Measurements from ENCODE around the gene NR3C2. TPM values are rescaled to one million over a fixed set of nuclear protein-coding genes. Genes with fewer than 3 reads are reported as not detected.

The NR3C2 gene
- total and polyA plus RNA-seq, 4 donors, result 2.8 to 43.9 (median 11.5) TPM

DNA sequence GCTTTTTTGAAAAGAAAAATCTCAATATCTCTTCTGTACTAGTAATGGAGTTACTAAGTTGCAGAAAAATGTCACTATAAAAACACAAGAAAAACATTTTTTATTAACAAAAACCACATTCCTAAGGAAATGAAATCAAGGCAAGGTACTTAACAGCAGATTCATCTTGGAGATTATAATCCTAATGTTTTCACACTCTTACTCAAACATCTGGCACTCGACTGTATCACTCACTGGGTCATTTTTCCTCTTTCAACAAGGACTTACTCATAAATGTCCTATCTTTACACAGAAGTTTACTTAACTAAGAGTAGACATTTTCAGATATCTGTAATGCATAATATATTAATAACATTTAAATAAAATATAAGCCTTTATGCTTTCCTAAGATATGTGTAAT, 216.6 kb downstream of the NR3C2 start:
- no peak overlapping the region for H3K9ac ChIP-seq (ENCODE audit: insufficient read depth in 1 of 2, low read length in 2 of 2)
- ATAC-seq (ENCODE audit: insufficient read depth, low FRiP score) (no peak), DNase-seq (no peak)
- H3K36me3 ChIP-seq (ENCODE audit: control insufficient read depth in 4 of 4, insufficient read depth in 4 of 4, low read length in 4 of 4), result peaks cover 0 to 2% (median 0%) of the 10 kb centered on the region in 4 donors
- H3K27me3 ChIP-seq (ENCODE audit: control insufficient read depth in 3 of 3, insufficient read depth in 3 of 3, low read length in 2 of 3), result no peaks in the 10 kb centered on the region
- H3K9me3 ChIP-seq (ENCODE audit: control insufficient read depth in 4 of 4, insufficient read depth in 3 of 4, low read length in 3 of 4), result no peaks in the 10 kb centered on the region
- WGBS, 2 donors, result 62 to 81% methylated on average over 1 of the region's 1 CpG
- no peak overlapping the region for H3K4me3 ChIP-seq
- peaks cover 0 to 21% (median 0%) of the 10 kb centered on the region in 5 donors for H3K4me1 ChIP-seq (ENCODE audit: control insufficient read depth in 5 of 5, insufficient read depth in 5 of 5, low read length in 5 of 5)
- TF ChIP-seq, protein P1, sequence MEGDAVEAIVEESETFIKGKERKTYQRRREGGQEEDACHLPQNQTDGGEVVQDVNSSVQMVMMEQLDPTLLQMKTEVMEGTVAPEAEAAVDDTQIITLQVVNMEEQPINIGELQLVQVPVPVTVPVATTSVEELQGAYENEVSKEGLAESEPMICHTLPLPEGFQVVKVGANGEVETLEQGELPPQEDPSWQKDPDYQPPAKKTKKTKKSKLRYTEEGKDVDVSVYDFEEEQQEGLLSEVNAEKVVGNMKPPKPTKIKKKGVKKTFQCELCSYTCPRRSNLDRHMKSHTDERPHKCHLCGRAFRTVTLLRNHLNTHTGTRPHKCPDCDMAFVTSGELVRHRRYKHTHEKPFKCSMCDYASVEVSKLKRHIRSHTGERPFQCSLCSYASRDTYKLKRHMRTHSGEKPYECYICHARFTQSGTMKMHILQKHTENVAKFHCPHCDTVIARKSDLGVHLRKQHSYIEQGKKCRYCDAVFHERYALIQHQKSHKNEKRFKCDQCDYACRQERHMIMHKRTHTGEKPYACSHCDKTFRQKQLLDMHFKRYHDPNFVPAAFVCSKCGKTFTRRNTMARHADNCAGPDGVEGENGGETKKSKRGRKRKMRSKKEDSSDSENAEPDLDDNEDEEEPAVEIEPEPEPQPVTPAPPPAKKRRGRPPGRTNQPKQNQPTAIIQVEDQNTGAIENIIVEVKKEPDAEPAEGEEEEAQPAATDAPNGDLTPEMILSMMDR (IDR thresholded peaks at IDR 0.05; ENCODE audit: control extremely low read depth, extremely low read depth), result no peak
- no peak overlapping the region for H3K27ac ChIP-seq (ENCODE audit: low read depth in 1 of 2, low read length in 1 of 2)

DNA sequence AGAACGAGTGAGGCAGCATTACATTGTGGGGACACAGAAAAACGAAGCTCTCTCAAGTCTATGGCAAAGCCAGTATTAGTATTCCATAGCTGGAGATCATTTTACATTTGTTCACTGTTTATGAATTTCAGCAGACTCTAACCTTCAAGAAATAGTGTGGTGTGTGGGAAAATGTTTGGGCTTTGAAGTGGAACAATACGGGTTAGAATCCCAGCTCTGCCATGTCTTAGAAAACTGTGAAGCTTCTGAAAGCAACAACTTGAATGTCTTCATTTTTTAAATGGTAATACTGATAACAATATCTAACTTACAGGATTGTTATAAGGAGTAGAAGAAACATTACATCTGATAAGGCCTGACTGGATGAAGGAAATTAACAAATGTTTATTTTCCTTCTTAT, 217.7 kb downstream of the NR3C2 start:
- H3K4me1 ChIP-seq (ENCODE audit: control insufficient read depth in 5 of 5, insufficient read depth in 5 of 5, low read length in 5 of 5), result peaks cover 0 to 16% (median 0%) of the 10 kb centered on the region in 5 donors
- TF ChIP-seq, protein P1 (IDR thresholded peaks at IDR 0.05; ENCODE audit: control extremely low read depth, extremely low read depth), result no peak
- H3K27me3 ChIP-seq (ENCODE audit: control insufficient read depth in 3 of 3, insufficient read depth in 3 of 3, low read length in 2 of 3), result no peaks in the 10 kb centered on the region
- H3K36me3 ChIP-seq (ENCODE audit: control insufficient read depth in 4 of 4, insufficient read depth in 4 of 4, low read length in 4 of 4), result no peaks in the 10 kb centered on the region
- no peaks in the 10 kb centered on the region for H3K9me3 ChIP-seq (ENCODE audit: control insufficient read depth in 4 of 4, insufficient read depth in 3 of 4, low read length in 3 of 4)
- WGBS, 2 donors, result 67 to 68% methylated on average over 3 of the region's 3 CpGs
- no peak for DNase-seq
- H3K9ac ChIP-seq (ENCODE audit: insufficient read depth in 1 of 2, low read length in 2 of 2), result no peak overlapping the region
- H3K4me3 ChIP-seq, result no peak overlapping the region
- H3K27ac ChIP-seq (ENCODE audit: low read depth in 1 of 2, low read length in 1 of 2), result no peak overlapping the region
- ATAC-seq (ENCODE audit: insufficient read depth, low FRiP score), result no peak

DNA sequence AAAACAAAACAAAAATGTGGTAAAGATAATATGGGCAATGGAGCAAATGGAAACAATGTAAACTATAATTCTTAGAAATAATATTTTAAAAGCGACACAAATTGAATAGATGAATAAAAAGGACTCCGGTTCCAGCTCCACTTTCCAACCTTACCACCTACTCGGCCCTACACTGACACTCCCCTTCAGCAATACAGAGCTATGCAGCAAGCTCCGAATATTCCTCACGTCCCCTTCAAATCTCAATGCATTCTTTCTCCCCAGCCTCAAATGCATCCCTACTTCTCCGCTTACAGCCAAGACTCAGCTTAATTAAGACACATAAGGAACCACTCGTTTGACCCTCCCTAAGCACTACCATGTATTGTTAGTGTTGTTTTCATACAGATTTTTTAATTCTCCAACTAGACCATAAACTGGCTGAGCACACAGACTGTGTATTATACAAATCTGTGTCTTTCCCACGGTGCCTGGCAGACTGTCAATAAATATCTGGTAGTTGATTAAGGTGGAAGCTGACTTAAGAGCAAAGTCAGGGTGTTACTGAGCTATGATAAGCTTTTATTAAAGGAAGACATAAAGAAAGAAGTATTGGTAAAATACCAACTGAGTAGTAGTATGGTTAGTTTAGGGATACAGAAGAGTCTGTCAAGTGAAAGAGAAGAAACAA, 219.1 kb downstream of the NR3C2 start:
- DNase-seq, result no peak
- H3K4me3 ChIP-seq, result no peak overlapping the region
- H3K27me3 ChIP-seq (ENCODE audit: control insufficient read depth in 3 of 3, insufficient read depth in 3 of 3, low read length in 2 of 3), result no peaks in the 10 kb centered on the region
- no peaks in the 10 kb centered on the region for H3K36me3 ChIP-seq (ENCODE audit: control insufficient read depth in 4 of 4, insufficient read depth in 4 of 4, low read length in 4 of 4)
- no peak overlapping the region for H3K9ac ChIP-seq (ENCODE audit: insufficient read depth in 1 of 2, low read length in 2 of 2)
- no peak for ATAC-seq (ENCODE audit: insufficient read depth, low FRiP score)
- TF ChIP-seq, protein P1 (IDR thresholded peaks at IDR 0.05; ENCODE audit: control extremely low read depth, extremely low read depth), result no peak
- peaks cover 0 to 10% (median 0%) of the 10 kb centered on the region in 5 donors for H3K4me1 ChIP-seq (ENCODE audit: control insufficient read depth in 5 of 5, insufficient read depth in 5 of 5, low read length in 5 of 5)
- H3K9me3 ChIP-seq (ENCODE audit: control insufficient read depth in 4 of 4, insufficient read depth in 3 of 4, low read length in 3 of 4), result no peaks in the 10 kb centered on the region
- WGBS, 2 donors, result 86 to 92% methylated on average over 8 of the region's 8 CpGs
- H3K27ac ChIP-seq (ENCODE audit: low read depth in 1 of 2, low read length in 1 of 2), result no peak overlapping the region

Data from lung (tissue), 12 donors.